Astrocyte (in vitro differentiated cells and primary cell): ENCODE results near the gene TRIM67. TPM values are rescaled to one million over a fixed set of nuclear protein-coding genes. Genes with fewer than 3 reads are reported as not detected.

Source experiments
- DNase-seq: peaks from one replicate; pipeline ENCODE4 v3.0.0-alpha.2; 2010; ENCODE audit warnings: low read depth
- FAIRE-seq: peaks from 2 replicates; lab custom pipeline; 2011; peaks lifted over from hg19 to GRCh38; lab: Jason Lieb, UNC
- H2AFZ ChIP-seq: 2 replicates; pipeline ENCODE4 v1.6.0; 2012; ENCODE audit warnings: low read depth, low read length, inconsistent platforms
- H3K27ac ChIP-seq: 2 replicates; pipeline ENCODE4 v1.5.1; 2011; ENCODE audit warnings: low read depth, low read length, inconsistent platforms
- H3K27me3 ChIP-seq: 2 replicates; pipeline ENCODE4 v1.6.0; 2011; ENCODE audit warnings: low read length, inconsistent platforms; ENCODE audit not compliant: insufficient read depth
- H3K36me3 ChIP-seq: 2 replicates; pipeline ENCODE4 v1.5.1; 2011; ENCODE audit warnings: low read length, inconsistent platforms; ENCODE audit not compliant: insufficient read depth
- H3K4me1 ChIP-seq: 2 replicates; pipeline ENCODE4 v1.5.1; 2011; ENCODE audit warnings: low read length, inconsistent platforms; ENCODE audit not compliant: insufficient read depth
- H3K4me2 ChIP-seq: 2 replicates; pipeline ENCODE4 v1.6.0; 2012; ENCODE audit warnings: low read length, inconsistent platforms
- H3K4me3 ChIP-seq: 2 replicates; pipeline ENCODE4 v1.5.1; 2011; ENCODE audit warnings: low read depth, mild to moderate bottlenecking, low read length, inconsistent platforms; ENCODE audit not compliant: insufficient read depth
- H3K79me2 ChIP-seq: 2 replicates; pipeline ENCODE4 v1.6.0; 2012; ENCODE audit warnings: mild to moderate bottlenecking, low read length, inconsistent platforms; ENCODE audit not compliant: insufficient read depth
- H3K9ac ChIP-seq: 2 replicates; pipeline ENCODE4 v1.6.0; 2012; ENCODE audit warnings: mild to moderate bottlenecking, low read length, inconsistent platforms
- H3K9me3 ChIP-seq: 2 replicates; pipeline ENCODE4 v1.5.1; 2012; ENCODE audit warnings: low read depth, mild to moderate bottlenecking, low read length, inconsistent platforms; ENCODE audit not compliant: insufficient read depth
- H4K20me1 ChIP-seq: 2 replicates; pipeline ENCODE4 v1.6.0; 2012; ENCODE audit warnings: low read length, inconsistent platforms; ENCODE audit not compliant: insufficient read depth
- H3K27ac Mint-ChIP-seq: one replicate; pipeline ENCODE4 v1.8.0; 2021; ENCODE audit warnings: mild to moderate bottlenecking, mixed read lengths; ENCODE audit not compliant: unreplicated experiment
- H3K27me3 Mint-ChIP-seq: one replicate; pipeline ENCODE4 v1.8.0; 2021; ENCODE audit warnings: low read depth, mixed read lengths; ENCODE audit not compliant: unreplicated experiment
- H3K36me3 Mint-ChIP-seq: one replicate; pipeline ENCODE4 v1.8.0; 2021; ENCODE audit warnings: low read depth, mixed read lengths; ENCODE audit not compliant: unreplicated experiment
- H3K4me1 Mint-ChIP-seq: one replicate; pipeline ENCODE4 v1.8.0; 2021; ENCODE audit warnings: low read depth, mixed read lengths; ENCODE audit not compliant: unreplicated experiment
- H3K4me3 Mint-ChIP-seq: one replicate; pipeline ENCODE4 v1.8.0; 2021; ENCODE audit warnings: mild to moderate bottlenecking, moderate library complexity, mixed read lengths; ENCODE audit not compliant: unreplicated experiment
- H3K9me3 Mint-ChIP-seq: one replicate; pipeline ENCODE4 v1.8.0; 2021; ENCODE audit warnings: mild to moderate bottlenecking, mixed read lengths; ENCODE audit not compliant: unreplicated experiment
- CTCF ChIP-seq: IDR thresholded peaks from 2 replicates; pipeline ENCODE4 v1.5.1; 2011; ENCODE audit warnings: low read depth, mild to moderate bottlenecking, inconsistent platforms, low read length, moderate library complexity; ENCODE audit not compliant: insufficient read depth
- EZH2 ChIP-seq: IDR thresholded peaks from 2 replicates; pipeline ENCODE4 v1.6.1; 2012; ENCODE audit warnings: mild to moderate bottlenecking, low read length, inconsistent platforms; ENCODE audit not compliant: insufficient read depth
- total RNA-seq: library from RNA; stranded (reverse); gene quantifications from 2 replicates; pipeline ENCODE4 v1.2.1, GENCODE V29; 2021

TRIM67 gene
- total RNA-seq, 1 donor from 2014 or later, result 0.89 TPM

- peaks cover 46% of the 10 kb centered on the region for H3K27me3 Mint-ChIP-seq
- FAIRE-seq, result no peak
- peaks cover 3% of the 10 kb centered on the region for H3K4me1 Mint-ChIP-seq
Observed at GRCh38 chr1:231194843-231195516, 33.1 kb downstream of the TRIM67 start.

GRCh38 chr1:231196307-231196706, 34.4 kb downstream of the TRIM67 start:
- Mint-ChIP-seq H3K4me1 (peaks cover 13% of the 10 kb centered on the region), H3K27me3 (peaks cover 51% of the 10 kb centered on the region), H3K36me3 (peaks cover 7% of the 10 kb centered on the region), H3K27ac (no peak overlapping the region), H3K4me3 (no peak overlapping the region), H3K9me3 (no peaks in the 10 kb centered on the region)
- no peaks in the 10 kb centered on the region for H4K20me1 ChIP-seq
- H3K27me3 ChIP-seq, result peaks cover 2% of the 10 kb centered on the region
- H3K4me2 ChIP-seq, result no peak overlapping the region
- H3K36me3 ChIP-seq, result no peaks in the 10 kb centered on the region
- TF ChIP-seq EZH2, result no peak
- TF ChIP-seq CTCF, result no peak
- peaks cover 4% of the 10 kb centered on the region for H3K4me1 ChIP-seq
- H2AFZ ChIP-seq, result no peak overlapping the region
- H3K79me2 ChIP-seq, result no peaks in the 10 kb centered on the region
- DNase-seq (no peak), FAIRE-seq (no peak)
- no peaks in the 10 kb centered on the region for H3K9me3 ChIP-seq
- no peak overlapping the region for H3K9ac ChIP-seq
- H3K4me3 ChIP-seq, result no peak overlapping the region
- H3K27ac ChIP-seq, result no peak overlapping the region

More at GRCh38 chr1:231194843-231195516, 33.1 kb downstream of the TRIM67 start:
- no peak for TF ChIP-seq CTCF
- no peak for TF ChIP-seq EZH2
- H3K27me3 ChIP-seq, result peaks cover 2% of the 10 kb centered on the region
- no peaks in the 10 kb centered on the region for H3K9me3 ChIP-seq
- H3K27ac ChIP-seq, result no peak overlapping the region
- no peaks in the 10 kb centered on the region for H3K79me2 ChIP-seq
- no peaks in the 10 kb centered on the region for H3K36me3 ChIP-seq
- peaks cover 4% of the 10 kb centered on the region for H3K4me1 ChIP-seq
- Mint-ChIP-seq H3K4me3 (no peak overlapping the region), H3K36me3 (peaks cover 8% of the 10 kb centered on the region), H3K9me3 (peaks cover under 1% of the 10 kb centered on the region), H3K27ac (no peak overlapping the region)
- H3K9ac ChIP-seq, result no peak overlapping the region
- H3K4me2 ChIP-seq, result no peak overlapping the region
- DNase-seq, result no peak
- H2AFZ ChIP-seq, result no peak overlapping the region
- no peaks in the 10 kb centered on the region for H4K20me1 ChIP-seq
- no peak overlapping the region for H3K4me3 ChIP-seq

GRCh38 chr1:231196728-231197127, 34.9 kb downstream of the TRIM67 start:
- Histone ChIP-seq H3K9me3 (no peaks in the 10 kb centered on the region), H3K79me2 (no peaks in the 10 kb centered on the region), H3K4me1 (peaks cover 4% of the 10 kb centered on the region), H3K4me3 (no peak overlapping the region), H2AFZ (no peak overlapping the region), H3K27me3 (peaks cover 2% of the 10 kb centered on the region), H3K27ac (no peak overlapping the region), H4K20me1 (no peaks in the 10 kb centered on the region), H3K4me2 (no peak overlapping the region), H3K9ac (no peak overlapping the region), H3K36me3 (no peaks in the 10 kb centered on the region)
- DNase-seq (no peak), FAIRE-seq (no peak)
- Mint-ChIP-seq H3K27me3 (peaks cover 54% of the 10 kb centered on the region), H3K36me3 (peaks cover 7% of the 10 kb centered on the region), H3K9me3 (no peaks in the 10 kb centered on the region), H3K4me1 (peaks cover 13% of the 10 kb centered on the region), H3K27ac (no peak overlapping the region), H3K4me3 (no peak overlapping the region)
- TF ChIP-seq CTCF (no peak), EZH2 (no peak)
